LNCaP clone FGC (cell line): ENCODE results near the gene TKTL1.

Experiments used
- DNase-seq: peaks from one replicate; pipeline ENCODE4 v3.0.0-alpha.2; 2011; ENCODE audit warnings: low read depth
- H3K4me3 ChIP-seq: 2 replicates; pipeline ENCODE4 v1.5.1; 2011; ENCODE audit warnings: mild to moderate bottlenecking, low read depth, low read length, control low read depth
- CTCF ChIP-seq: IDR thresholded peaks from 2 replicates; pipeline ENCODE4 v1.5.1; 2012; ENCODE audit warnings: mild to moderate bottlenecking; ENCODE audit not compliant: control insufficient read depth, insufficient read depth; ENCODE audit errors: extremely low read depth

The TKTL1 gene

DNA sequence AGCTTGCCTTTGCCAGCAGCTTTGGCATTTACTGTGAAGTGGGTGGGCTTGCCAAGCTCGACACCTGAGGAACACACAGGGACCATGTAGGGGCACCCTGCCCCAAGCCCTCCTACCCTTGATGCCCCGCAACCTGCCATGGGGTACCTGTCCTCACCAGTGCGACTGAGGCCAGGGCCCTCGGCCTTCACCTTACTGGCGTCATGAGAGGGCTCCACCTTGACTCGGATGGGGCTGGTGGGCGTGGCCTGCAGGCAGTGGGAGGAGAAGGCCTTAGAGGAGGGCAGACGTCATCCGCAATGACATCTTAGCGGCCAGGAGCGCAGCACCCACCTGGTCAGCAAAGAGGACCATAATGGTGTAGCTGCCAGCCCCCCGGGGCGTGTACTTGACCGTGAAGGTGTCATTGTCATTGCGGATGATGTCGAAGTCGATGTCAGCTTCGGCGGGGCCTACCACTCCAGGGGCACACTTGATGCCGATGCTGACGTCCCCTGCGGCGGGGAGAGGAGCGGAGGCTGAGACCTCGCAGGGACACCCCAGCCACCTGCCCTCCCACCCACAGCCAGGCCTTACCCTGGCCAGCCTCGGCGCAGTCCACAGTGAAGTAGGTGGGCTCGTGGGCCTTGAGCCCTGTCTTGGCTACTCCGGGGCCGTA is 66.6 kb downstream of the TKTL1 start:
- H3K4me3 ChIP-seq = no peak overlapping the region
- no peak for TF ChIP-seq CTCF
- DNase-seq = no peak

- no peak overlapping the region for H3K4me3 ChIP-seq
- no peak for TF ChIP-seq CTCF
- DNase-seq = no peak
Measured at GRCh38 chrX:154363706-154364439, 68.3 kb downstream of the TKTL1 start.

GRCh38 chrX:154365052-154365600 is 69.5 kb downstream of the TKTL1 start:
- H3K4me3 ChIP-seq = no peak overlapping the region
- no peak for TF ChIP-seq CTCF
- no peak for DNase-seq

GRCh38 chrX:154365997-154366665 is 70.5 kb downstream of the TKTL1 start:
- TF ChIP-seq CTCF = no peak
- no peak overlapping the region for H3K4me3 ChIP-seq
- no peak for DNase-seq

GRCh38 chrX:154366666-154367055 is 71.1 kb downstream of the TKTL1 start:
- H3K4me3 ChIP-seq = no peak overlapping the region
- no peak for DNase-seq
- TF ChIP-seq CTCF = no peak

DNA sequence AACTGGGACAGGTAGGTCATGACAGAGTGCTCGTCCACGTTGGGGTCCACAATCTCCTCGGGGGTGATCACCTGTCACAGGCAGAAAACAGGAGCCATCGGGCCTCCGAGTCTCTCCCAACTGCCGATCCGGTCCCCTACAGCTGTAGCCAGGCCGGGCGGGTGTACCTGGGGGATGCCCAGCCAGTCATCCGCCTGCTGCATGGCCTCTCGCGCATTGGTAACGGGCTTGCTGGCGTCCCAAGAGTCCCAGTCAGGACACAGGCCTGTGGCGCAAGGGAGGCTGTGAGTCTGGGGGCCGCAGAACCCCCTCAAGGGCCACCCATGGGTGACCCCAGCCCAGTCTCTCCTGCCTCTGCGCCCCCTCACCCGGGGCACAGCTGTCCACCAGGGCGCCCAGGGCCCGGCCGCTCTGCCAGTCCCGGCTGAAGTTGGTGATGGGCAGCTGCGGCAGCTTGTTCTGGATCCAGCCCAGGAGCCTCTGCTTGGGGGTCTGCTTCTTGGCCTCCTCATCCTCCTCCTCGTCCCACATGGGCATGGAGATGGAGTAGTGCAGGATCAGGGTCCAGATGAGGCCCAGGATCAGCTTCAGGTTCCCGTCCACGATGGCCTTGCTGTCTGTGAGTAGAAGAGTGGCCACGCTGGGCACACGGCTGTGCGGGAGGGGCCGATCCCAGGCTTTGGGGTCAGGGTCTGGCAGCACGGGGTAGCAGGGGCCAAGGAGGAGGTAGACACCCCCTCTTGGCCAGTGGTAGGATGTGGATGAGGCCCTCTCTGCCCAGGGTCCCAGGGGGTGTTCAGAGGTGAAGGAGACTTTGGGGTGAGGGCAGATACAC is 72.1 kb downstream of the TKTL1 start:
- DNase-seq = no peak
- H3K4me3 ChIP-seq = no peak overlapping the region

More for the DNA sequence above, 72.1 kb downstream of the TKTL1 start:
- no peak for TF ChIP-seq CTCF
